ENCODE measurements around the gene MAFG. TPM values are rescaled to one million over a fixed set of nuclear protein-coding genes. Genes with fewer than 3 reads are reported as not detected.

Gene MAFG
- total and polyA plus RNA-seq, 2 of the 13 experiments (the other 11 are each of a cell fraction or from before 2014, with no cell fraction given): 14.5 to 20.0 TPM

DNA sequence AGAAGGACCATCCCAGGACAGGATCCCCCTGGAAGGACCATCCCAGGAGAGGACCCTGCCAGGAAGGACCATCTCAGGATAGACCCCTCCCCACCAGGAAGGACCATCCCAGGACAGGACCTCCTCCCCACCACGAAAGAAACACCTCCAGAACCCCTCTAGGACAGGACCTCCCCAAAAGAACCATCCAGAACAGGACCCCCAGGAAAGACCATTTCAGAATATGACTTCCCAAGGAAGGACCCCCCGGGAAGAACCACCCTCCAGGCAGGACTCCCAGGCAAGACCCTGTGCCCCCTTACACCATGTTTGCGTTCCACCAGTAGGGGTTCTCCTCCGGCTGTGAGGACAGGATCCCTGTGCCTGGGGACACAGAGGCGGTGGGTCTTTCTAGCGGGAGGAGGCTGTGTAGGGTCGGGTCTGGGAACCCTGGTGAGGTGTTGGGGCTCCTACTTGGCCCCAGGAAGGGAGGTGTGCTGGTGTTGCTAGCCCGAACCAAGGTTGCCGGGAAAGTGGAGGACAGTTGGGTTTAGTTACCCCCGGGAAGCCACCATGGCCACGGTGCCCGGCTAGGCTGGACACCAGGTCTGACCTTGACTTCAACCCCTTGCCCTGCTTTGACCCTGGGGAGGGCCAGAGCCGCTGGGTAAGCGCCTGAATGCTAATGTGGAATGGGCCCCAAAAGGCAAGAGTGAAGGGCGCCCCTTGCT lies 31.3 kb upstream of the MAFG start (continued):
- TF ChIP-seq BCL3 (CRISPR knock-in tag; IDR thresholded peaks at IDR 0.05) (no peak), ZFYVE20 (CRISPR knock-in tag; IDR thresholded peaks at IDR 0.05; ENCODE audit: borderline replicate concordance, low read depth) (no peak), AGO1 (IDR thresholded peaks at IDR 0.05; ENCODE audit: low read depth, low read length, poor library complexity, severe bottlenecking) (no peak), ZNF260 (CRISPR knock-in tag; IDR thresholded peaks at IDR 0.05; ENCODE audit: borderline replicate concordance, low read depth) (no peak), SSRP1 (CRISPR knock-in tag; IDR thresholded peaks at IDR 0.05) (peak; percentile 83; the same call in 1 of the 2 replicates), ZNF891 (CRISPR knock-in tag; IDR thresholded peaks at IDR 0.05) (0 out of 2 replicates have a peak, but pooled peaks have one; percentile 65), NCOA1 (CRISPR knock-in tag; IDR thresholded peaks at IDR 0.05) (no peak; the same call in 1 of the 2 replicates), CENPT (CRISPR knock-in tag; IDR thresholded peaks at IDR 0.05; ENCODE audit: low read depth) (no peak), NCOR1 (IDR thresholded peaks at IDR 0.05; ENCODE audit: borderline replicate concordance, low read length) (no peak), ZSCAN25 (CRISPR knock-in tag; IDR thresholded peaks at IDR 0.05) (peak; percentile 6; the same call in 1 of the 2 replicates), ZKSCAN8 (CRISPR knock-in tag; IDR thresholded peaks at IDR 0.05; ENCODE audit: borderline replicate concordance) (no peak), SAFB2 (CRISPR knock-in tag; IDR thresholded peaks at IDR 0.05; ENCODE audit: borderline replicate concordance, low read depth) (no peak), HHEX (CRISPR knock-in tag; IDR thresholded peaks at IDR 0.05) (no peak), SRSF1 (optimal IDR thresholded peaks at IDR 0.05; ENCODE audit: low read depth, low read length) (peak; percentile 81), MTA1 (CRISPR knock-in tag; IDR thresholded peaks at IDR 0.05; ENCODE audit: borderline replicate concordance) (peak; percentile 15; the same call in 1 of the 2 replicates), MBNL3 (CRISPR knock-in tag; conservative IDR thresholded peaks at IDR 0.05) (no peak), ZNF430 (CRISPR knock-in tag; IDR thresholded peaks at IDR 0.05) (no peak)
- TF ChIP-seq, protein P1, sequence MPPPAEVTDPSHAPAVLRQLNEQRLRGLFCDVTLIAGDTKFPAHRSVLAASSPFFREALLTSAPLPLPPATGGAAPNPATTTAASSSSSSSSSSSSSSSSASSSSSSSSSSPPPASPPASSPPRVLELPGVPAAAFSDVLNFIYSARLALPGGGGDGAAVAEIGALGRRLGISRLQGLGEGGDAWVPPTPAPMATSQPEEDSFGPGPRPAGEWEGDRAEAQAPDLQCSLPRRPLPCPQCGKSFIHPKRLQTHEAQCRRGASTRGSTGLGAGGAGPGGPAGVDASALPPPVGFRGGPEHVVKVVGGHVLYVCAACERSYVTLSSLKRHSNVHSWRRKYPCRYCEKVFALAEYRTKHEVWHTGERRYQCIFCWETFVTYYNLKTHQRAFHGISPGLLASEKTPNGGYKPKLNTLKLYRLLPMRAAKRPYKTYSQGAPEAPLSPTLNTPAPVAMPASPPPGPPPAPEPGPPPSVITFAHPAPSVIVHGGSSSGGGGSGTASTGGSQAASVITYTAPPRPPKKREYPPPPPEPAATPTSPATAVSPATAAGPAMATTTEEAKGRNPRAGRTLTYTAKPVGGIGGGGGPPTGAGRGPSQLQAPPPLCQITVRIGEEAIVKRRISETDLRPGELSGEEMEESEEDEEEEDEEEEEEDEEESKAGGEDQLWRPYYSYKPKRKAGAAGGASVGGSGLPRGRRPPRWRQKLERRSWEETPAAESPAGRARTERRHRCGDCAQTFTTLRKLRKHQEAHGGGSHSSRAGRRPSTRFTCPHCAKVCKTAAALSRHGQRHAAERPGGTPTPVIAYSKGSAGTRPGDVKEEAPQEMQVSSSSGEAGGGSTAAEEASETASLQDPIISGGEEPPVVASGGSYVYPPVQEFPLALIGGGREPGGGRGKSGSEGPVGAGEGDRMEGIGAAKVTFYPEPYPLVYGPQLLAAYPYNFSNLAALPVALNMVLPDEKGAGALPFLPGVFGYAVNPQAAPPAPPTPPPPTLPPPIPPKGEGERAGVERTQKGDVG (CRISPR knock-in tag; IDR thresholded peaks at IDR 0.05; ENCODE audit: borderline replicate concordance): no peak
- TF ChIP-seq, protein P2, sequence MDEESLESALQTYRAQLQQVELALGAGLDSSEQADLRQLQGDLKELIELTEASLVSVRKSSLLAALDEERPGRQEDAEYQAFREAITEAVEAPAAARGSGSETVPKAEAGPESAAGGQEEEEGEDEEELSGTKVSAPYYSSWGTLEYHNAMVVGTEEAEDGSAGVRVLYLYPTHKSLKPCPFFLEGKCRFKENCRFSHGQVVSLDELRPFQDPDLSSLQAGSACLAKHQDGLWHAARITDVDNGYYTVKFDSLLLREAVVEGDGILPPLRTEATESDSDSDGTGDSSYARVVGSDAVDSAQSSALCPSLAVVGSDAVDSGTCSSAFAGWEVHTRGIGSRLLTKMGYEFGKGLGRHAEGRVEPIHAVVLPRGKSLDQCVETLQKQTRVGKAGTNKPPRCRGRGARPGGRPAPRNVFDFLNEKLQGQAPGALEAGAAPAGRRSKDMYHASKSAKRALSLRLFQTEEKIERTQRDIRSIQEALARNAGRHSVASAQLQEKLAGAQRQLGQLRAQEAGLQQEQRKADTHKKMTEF (CRISPR knock-in tag; IDR thresholded peaks at IDR 0.05): 0 out of 2 replicates have a peak, but pooled peaks have one; percentile 21
- TF ChIP-seq, protein P3, sequence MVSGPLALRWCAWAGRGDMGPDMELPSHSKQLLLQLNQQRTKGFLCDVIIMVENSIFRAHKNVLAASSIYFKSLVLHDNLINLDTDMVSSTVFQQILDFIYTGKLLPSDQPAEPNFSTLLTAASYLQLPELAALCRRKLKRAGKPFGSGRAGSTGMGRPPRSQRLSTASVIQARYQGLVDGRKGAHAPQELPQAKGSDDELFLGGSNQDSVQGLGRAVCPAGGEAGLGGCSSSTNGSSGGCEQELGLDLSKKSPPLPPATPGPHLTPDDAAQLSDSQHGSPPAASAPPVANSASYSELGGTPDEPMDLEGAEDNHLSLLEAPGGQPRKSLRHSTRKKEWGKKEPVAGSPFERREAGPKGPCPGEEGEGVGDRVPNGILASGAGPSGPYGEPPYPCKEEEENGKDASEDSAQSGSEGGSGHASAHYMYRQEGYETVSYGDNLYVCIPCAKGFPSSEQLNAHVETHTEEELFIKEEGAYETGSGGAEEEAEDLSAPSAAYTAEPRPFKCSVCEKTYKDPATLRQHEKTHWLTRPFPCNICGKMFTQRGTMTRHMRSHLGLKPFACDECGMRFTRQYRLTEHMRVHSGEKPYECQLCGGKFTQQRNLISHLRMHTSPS (CRISPR knock-in tag; IDR thresholded peaks at IDR 0.05; ENCODE audit: low read depth): peak; percentile 57; the same call in 1 of the 2 replicates

Measured in HepG2 (cell line).